ENCODE measurements around the gene NDE1.

DNA sequence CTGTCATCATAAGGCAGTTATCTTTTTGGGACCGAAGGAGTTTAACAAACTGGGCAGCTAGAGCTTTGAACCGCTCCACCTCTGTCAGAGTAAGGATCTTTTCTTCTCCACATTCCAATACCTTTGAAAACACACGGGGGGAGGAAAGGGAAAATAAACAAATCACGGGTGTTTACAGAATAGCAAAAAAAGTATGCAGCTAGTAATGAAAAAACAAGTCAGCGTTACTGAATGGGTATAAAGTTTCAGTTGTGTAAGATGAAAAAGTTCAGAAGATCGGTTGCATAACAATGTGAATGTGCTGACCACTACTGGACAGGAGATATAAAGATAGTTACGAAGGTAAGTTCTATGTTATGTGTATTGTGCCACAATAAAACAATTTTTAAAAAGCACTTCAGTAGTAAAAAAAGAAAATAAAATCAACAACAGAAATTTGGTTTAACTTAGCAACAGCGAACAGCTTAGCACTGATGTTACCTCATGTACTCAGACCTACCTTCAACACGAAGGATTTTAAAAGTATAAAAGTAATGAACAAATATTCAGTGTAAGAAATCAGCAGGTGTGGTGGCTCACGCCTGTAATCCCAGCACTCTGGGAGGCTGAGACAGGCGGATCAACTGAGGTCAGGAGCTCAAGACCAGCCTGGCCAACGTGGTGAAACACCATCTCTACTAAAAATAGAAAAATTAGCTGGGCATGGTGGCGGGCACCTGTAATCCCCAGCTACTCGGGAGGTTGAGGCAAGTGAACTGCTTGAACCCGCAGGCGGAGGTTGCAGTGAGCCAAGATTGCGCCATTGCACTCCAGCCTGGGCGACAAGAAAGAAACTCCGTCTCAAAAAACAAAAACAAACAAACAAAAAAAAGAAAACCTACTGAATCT is 41.4 kb upstream of the NDE1 start:
- TF ChIP-seq, protein P1, sequence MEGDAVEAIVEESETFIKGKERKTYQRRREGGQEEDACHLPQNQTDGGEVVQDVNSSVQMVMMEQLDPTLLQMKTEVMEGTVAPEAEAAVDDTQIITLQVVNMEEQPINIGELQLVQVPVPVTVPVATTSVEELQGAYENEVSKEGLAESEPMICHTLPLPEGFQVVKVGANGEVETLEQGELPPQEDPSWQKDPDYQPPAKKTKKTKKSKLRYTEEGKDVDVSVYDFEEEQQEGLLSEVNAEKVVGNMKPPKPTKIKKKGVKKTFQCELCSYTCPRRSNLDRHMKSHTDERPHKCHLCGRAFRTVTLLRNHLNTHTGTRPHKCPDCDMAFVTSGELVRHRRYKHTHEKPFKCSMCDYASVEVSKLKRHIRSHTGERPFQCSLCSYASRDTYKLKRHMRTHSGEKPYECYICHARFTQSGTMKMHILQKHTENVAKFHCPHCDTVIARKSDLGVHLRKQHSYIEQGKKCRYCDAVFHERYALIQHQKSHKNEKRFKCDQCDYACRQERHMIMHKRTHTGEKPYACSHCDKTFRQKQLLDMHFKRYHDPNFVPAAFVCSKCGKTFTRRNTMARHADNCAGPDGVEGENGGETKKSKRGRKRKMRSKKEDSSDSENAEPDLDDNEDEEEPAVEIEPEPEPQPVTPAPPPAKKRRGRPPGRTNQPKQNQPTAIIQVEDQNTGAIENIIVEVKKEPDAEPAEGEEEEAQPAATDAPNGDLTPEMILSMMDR (conservative IDR thresholded peaks at IDR 0.05; ENCODE audit: low read length): no peak
- no peak for TF ChIP-seq EZH2phosphoT487 (IDR thresholded peaks at IDR 0.05; ENCODE audit: borderline replicate concordance, low read depth, low read length)

All from OCI-LY7 (cell line).